OCI-LY3 (cell line): Measurements from ENCODE around the gene PTPN3.

ENCODE experiments used
- H2AFZ ChIP-seq: fragments of 200-600, 300-600 bp; shearing (Covaris generic); 2 replicates; pipeline ENCODE4 v1.6.0; 2014; ENCODE audit warnings: antibody characterized with exemption, low read depth, low read length
- H3K27ac ChIP-seq: fragments of 200-600, 300-600 bp; sonication (generic); 2 replicates; pipeline ENCODE4 v1.5.1; 2014; ENCODE audit warnings: mild to moderate bottlenecking, low read length, moderate library complexity, mixed read lengths
- H3K27me3 ChIP-seq: fragments of 200-600, 300-600 bp; sonication (generic); 2 replicates; pipeline ENCODE4 v1.6.1; 2014; ENCODE audit warnings: low read depth, low read length, mixed read lengths
- H3K36me3 ChIP-seq: fragments of 200-600, 300-600 bp; sonication (generic); replicated peaks from 2 replicates; pipeline ENCODE3; 2014; ENCODE audit warnings: low read depth, low read length, mixed read lengths
- H3K4me1 ChIP-seq: fragments of 300-600, 200-600 bp; sonication (generic); 2 replicates; pipeline ENCODE4 v1.6.1; 2014; ENCODE audit warnings: low read length, mixed read lengths
- H3K4me2 ChIP-seq: fragments of 200-600, 300-600 bp; sonication (generic); 2 replicates; pipeline ENCODE4 v1.6.1; 2014; ENCODE audit warnings: low read length, mixed read lengths
- H3K4me3 ChIP-seq: fragments of 300-600, 200-600 bp; sonication (generic); 2 replicates; pipeline ENCODE4 v1.5.1; 2014; ENCODE audit warnings: antibody characterized with exemption, mild to moderate bottlenecking, low read length, moderate library complexity
- H3K79me2 ChIP-seq: fragments of 300-600, 200-600 bp; shearing (Covaris generic); 2 replicates; pipeline ENCODE4 v1.6.1; 2014; ENCODE audit warnings: mild to moderate bottlenecking, low read length, mixed read lengths
- H3K9ac ChIP-seq: fragments of 300-600, 200-600 bp; shearing (Covaris generic); 2 replicates; pipeline ENCODE4 v1.6.0; 2014; ENCODE audit warnings: mild to moderate bottlenecking, low read length, moderate library complexity
- H3K9me3 ChIP-seq: fragments of 200-600, 300-600 bp; shearing (Covaris generic); 2 replicates; pipeline ENCODE4 v1.6.1; 2014; ENCODE audit warnings: low read length, mixed read lengths; ENCODE audit not compliant: insufficient read depth
- H4K20me1 ChIP-seq: fragments of 200-600, 300-600 bp; sonication (generic); 2 replicates; pipeline ENCODE4 v1.6.1; 2016; ENCODE audit warnings: low read length, mixed read lengths; ENCODE audit not compliant: insufficient read depth
- CTCF ChIP-seq: fragments of 200-600, 300-600 bp; sonication (generic); IDR thresholded peaks from 2 replicates; pipeline ENCODE4 v1.5.1; 2014; ENCODE audit warnings: antibody characterized with exemption, low read length, low read depth
- EZH2phosphoT487 ChIP-seq: fragments of 200-600 bp; shearing (Covaris generic); IDR thresholded peaks from 2 replicates; pipeline ENCODE4 v1.6.1; 2018; ENCODE audit warnings: antibody characterized with exemption, mixed run types, low read depth

The PTPN3 gene

GRCh38 chr9:109497226-109498153 is 617 bp downstream of the PTPN3 start:
- Histone ChIP-seq H3K9ac (no peak overlapping the region), H3K4me3 (no peak overlapping the region), H2AFZ (no peak overlapping the region), H4K20me1 (no peaks in the 10 kb centered on the region), H3K27ac (no peak overlapping the region), H3K36me3 (no peaks in the 10 kb centered on the region), H3K27me3 (peaks cover 36% of the 10 kb centered on the region), H3K4me2 (no peak overlapping the region), H3K9me3 (no peaks in the 10 kb centered on the region), H3K4me1 (no peaks in the 10 kb centered on the region), H3K79me2 (no peaks in the 10 kb centered on the region)
- TF ChIP-seq EZH2phosphoT487 (no peak), CTCF (no peak)

GRCh38 chr9:109496841-109497225 is 1.3 kb downstream of the PTPN3 start:
- no peaks in the 10 kb centered on the region for H3K79me2 ChIP-seq
- no peaks in the 10 kb centered on the region for H3K4me1 ChIP-seq
- peaks cover 29% of the 10 kb centered on the region for H3K27me3 ChIP-seq
- H3K9me3 ChIP-seq, result no peaks in the 10 kb centered on the region
- no peak overlapping the region for H2AFZ ChIP-seq
- no peak overlapping the region for H3K27ac ChIP-seq
- H3K4me3 ChIP-seq, result no peak overlapping the region
- H3K36me3 ChIP-seq, result no peaks in the 10 kb centered on the region
- no peak for TF ChIP-seq EZH2phosphoT487
- no peak for TF ChIP-seq CTCF
- H3K4me2 ChIP-seq, result no peak overlapping the region
- H3K9ac ChIP-seq, result no peak overlapping the region
- H4K20me1 ChIP-seq, result no peaks in the 10 kb centered on the region

GRCh38 chr9:109496218-109496617 is 1.9 kb downstream of the PTPN3 start:
- Histone ChIP-seq H3K36me3 (no peaks in the 10 kb centered on the region), H3K27me3 (peaks cover 24% of the 10 kb centered on the region), H3K4me1 (no peaks in the 10 kb centered on the region), H3K9me3 (no peaks in the 10 kb centered on the region), H3K9ac (no peak overlapping the region), H3K4me2 (no peak overlapping the region), H3K27ac (no peak overlapping the region), H4K20me1 (no peaks in the 10 kb centered on the region), H3K4me3 (no peak overlapping the region), H2AFZ (no peak overlapping the region), H3K79me2 (no peaks in the 10 kb centered on the region)
- TF ChIP-seq CTCF, result no peak
- TF ChIP-seq EZH2phosphoT487, result no peak

GRCh38 chr9:109493648-109494047 is 4.5 kb downstream of the PTPN3 start:
- no peak overlapping the region for H3K27ac ChIP-seq
- no peaks in the 10 kb centered on the region for H3K4me1 ChIP-seq
- no peak overlapping the region for H3K9ac ChIP-seq
- H3K9me3 ChIP-seq, result no peaks in the 10 kb centered on the region
- H3K79me2 ChIP-seq, result no peaks in the 10 kb centered on the region
- TF ChIP-seq EZH2phosphoT487, result no peak
- no peak for TF ChIP-seq CTCF
- no peak overlapping the region for H3K4me2 ChIP-seq
- no peak overlapping the region for H2AFZ ChIP-seq
- H3K36me3 ChIP-seq, result no peaks in the 10 kb centered on the region
- H3K27me3 ChIP-seq, result peaks cover 24% of the 10 kb centered on the region
- H4K20me1 ChIP-seq, result no peaks in the 10 kb centered on the region
- H3K4me3 ChIP-seq, result no peak overlapping the region
